Neural progenitor cell (in vitro differentiated cells): ENCODE measurements around the gene CCR7. TPM values are rescaled to one million over a fixed set of nuclear protein-coding genes. Genes with fewer than 3 reads are reported as not detected.
"Not testable (repeated sequence)": the region's sequence is repeated elsewhere in the genome, so short reads cannot be mapped to it uniquely, and the experiment has no call there.

ENCODE experiments used
- DNase-seq: peaks from one replicate; pipeline ENCODE4 v3.0.0-alpha.2; 2016; ENCODE audit warnings: low spot score
- H2AFZ ChIP-seq: fragments of 200-600 bp; sonication (generic); replicated peaks from 2 replicates; pipeline ENCODE4 v1.6.1; 2016; ENCODE audit warnings: antibody characterized with exemption
- H3F3A ChIP-seq: fragments of 200-600 bp; sonication (generic); 2 replicates; pipeline ENCODE4 v1.6.1; 2016; ENCODE audit warnings: antibody characterized with exemption, low read depth
- H3K27ac ChIP-seq: fragments of 200-600 bp; sonication (generic); 2 replicates; pipeline ENCODE4 v1.5.1; 2016; ENCODE audit warnings: mild to moderate bottlenecking
- H3K27me3 ChIP-seq: fragments of 200-600 bp; sonication (generic); 2 replicates; pipeline ENCODE4 v1.6.1; 2016; ENCODE audit warnings: mild to moderate bottlenecking, moderate library complexity
- H3K36me3 ChIP-seq: fragments of 200-600 bp; sonication (generic); 2 replicates; pipeline ENCODE4 v1.5.1; 2016
- H3K4me1 ChIP-seq: fragments of 200-600 bp; sonication (generic); 2 replicates; pipeline ENCODE4 v1.6.1; 2016; ENCODE audit warnings: mixed run types
- H3K4me2 ChIP-seq: fragments of 200-600 bp; sonication (generic); 2 replicates; pipeline ENCODE4 v1.6.1; 2016
- H3K4me3 ChIP-seq: fragments of 200-600 bp; sonication (generic); 2 replicates; pipeline ENCODE4 v1.5.1; 2016
- H3K79me2 ChIP-seq: fragments of 200-600 bp; sonication (generic); 2 replicates; pipeline ENCODE4 v1.6.1; 2016; ENCODE audit warnings: low read depth
- H3K9ac ChIP-seq: fragments of 200-600 bp; sonication (generic); 2 replicates; pipeline ENCODE4 v1.6.1; 2016
- H3K9me3 ChIP-seq: fragments of 200-600 bp; sonication (generic); 2 replicates; pipeline ENCODE4 v1.5.1; 2016; ENCODE audit warnings: low read depth
- H4K20me1 ChIP-seq: fragments of 200-600 bp; sonication (generic); 2 replicates; pipeline ENCODE4 v1.6.1; 2016; ENCODE audit warnings: low read depth
- H3K27ac Mint-ChIP-seq: 3 replicates; pipeline ENCODE4 v1.8.0; 2021; ENCODE audit warnings: mixed read lengths
- H3K27me3 Mint-ChIP-seq: 2 replicates; pipeline ENCODE4 v1.8.0; 2022; ENCODE audit warnings: low read depth, mild to moderate bottlenecking, inconsistent platforms, moderate library complexity, mixed read lengths; ENCODE audit not compliant: insufficient read depth
- H3K36me3 Mint-ChIP-seq: 3 replicates; pipeline ENCODE4 v1.8.0; 2021; ENCODE audit warnings: mixed read lengths
- H3K4me1 Mint-ChIP-seq: 3 replicates; pipeline ENCODE4 v1.8.0; 2021; ENCODE audit warnings: mixed read lengths
- H3K4me3 Mint-ChIP-seq: 3 replicates; pipeline ENCODE4 v1.8.0; 2021; ENCODE audit warnings: mild to moderate bottlenecking, moderate library complexity, mixed read lengths
- H3K9me3 Mint-ChIP-seq: 3 replicates; pipeline ENCODE4 v1.8.0; 2020; ENCODE audit warnings: mixed read lengths
- EZH2 ChIP-seq: fragments of 200-600 bp; sonication (generic); IDR thresholded peaks from 2 replicates; pipeline ENCODE4 v1.6.1; 2017; ENCODE audit warnings: antibody characterized with exemption, mild to moderate bottlenecking, moderate library complexity
- EZH2phosphoT487 ChIP-seq: fragments of 200-600 bp; sonication (generic); IDR thresholded peaks from 2 replicates; pipeline ENCODE4 v1.6.1; 2017; ENCODE audit warnings: antibody characterized with exemption
- total RNA-seq: library from RNA; depleted of rRNA; stranded (reverse); fragments of >200 nt; gene quantifications from 2 replicates; pipeline ENCODE4 v1.2.3, GENCODE V29; 2015; ENCODE audit warnings: low replicate concordance
- TF ChIP-seq, protein P1 (sequence below): fragments of 200-600 bp; sonication (generic); IDR thresholded peaks from 2 replicates; pipeline ENCODE4 v1.5.1; 2017; ENCODE audit warnings: antibody characterized with exemption, mild to moderate bottlenecking

Gene CCR7
- total RNA-seq, 1 donor from 2014 or later = not detected

DNA sequence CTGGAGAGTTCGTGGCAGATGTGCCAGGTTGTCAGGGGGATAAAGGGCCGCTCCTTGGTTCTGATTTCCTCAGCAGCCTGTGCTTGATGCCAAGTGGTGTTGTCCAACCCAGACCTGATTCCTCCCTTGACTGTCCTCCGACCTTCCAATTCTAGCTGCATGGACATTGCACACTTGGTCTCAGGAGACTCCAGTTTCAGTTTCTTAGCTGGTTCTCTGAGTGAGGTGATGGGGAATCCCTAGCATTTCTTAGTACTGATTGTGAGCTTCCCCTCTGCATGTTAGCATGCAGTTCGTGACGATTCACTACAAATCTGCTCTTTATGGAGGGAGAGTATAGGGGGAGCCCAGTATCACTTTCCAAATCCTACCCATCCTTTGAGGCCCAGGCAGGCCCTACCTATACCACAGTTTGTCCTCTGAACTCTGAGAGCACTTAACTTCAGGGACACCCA is 12.4 kb upstream of the CCR7 start:
- no peaks in the 10 kb centered on the region for H4K20me1 ChIP-seq

DNA sequence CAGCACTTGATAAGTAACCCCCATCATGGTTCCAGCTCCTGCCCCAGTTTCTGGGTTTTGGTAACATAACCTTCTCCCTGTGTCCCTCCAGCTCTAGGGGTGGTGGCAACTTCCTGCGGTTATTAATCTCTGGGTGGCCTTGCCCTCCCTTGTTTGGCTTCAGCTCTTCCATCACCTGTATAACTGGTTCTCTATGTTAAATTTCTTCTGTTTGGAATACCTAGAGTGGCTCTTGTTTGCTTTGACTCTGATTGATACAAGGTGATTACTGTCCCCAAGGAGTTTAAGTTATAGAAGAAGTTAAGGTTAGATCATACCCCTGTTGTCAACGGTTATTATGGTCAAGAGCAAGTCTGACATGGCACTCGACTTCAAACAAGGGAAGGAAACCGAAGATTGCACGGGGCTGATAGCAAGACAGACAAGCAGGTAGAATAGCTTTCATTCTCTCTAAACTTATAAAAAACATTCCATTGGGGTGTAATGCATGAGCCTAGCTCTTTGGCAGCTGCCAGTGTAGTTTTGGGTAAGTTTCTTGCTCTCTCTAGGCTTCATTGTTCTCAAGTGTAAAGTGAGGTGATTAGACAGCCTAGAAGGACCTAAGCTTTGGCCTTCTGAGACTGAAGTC is 11.0 kb upstream of the CCR7 start:
- Histone ChIP-seq H3K9ac (no peak overlapping the region), H3K27me3 (no peaks in the 10 kb centered on the region), H4K20me1 (no peaks in the 10 kb centered on the region), H3K79me2 (no peaks in the 10 kb centered on the region), H3K36me3 (peaks cover 5% of the 10 kb centered on the region), H3K4me1 (no peaks in the 10 kb centered on the region), H3K4me3 (no peak overlapping the region), H3K27ac (no peak overlapping the region), H3F3A (no peaks in the 10 kb centered on the region), H2AFZ (no peak overlapping the region), H3K4me2 (no peak overlapping the region), H3K9me3 (peaks cover 12% of the 10 kb centered on the region)
- no peak for DNase-seq
- Mint-ChIP-seq H3K4me3 (no peak overlapping the region), H3K36me3 (no peaks in the 10 kb centered on the region), H3K27me3 (peaks cover 4% of the 10 kb centered on the region), H3K4me1 (no peaks in the 10 kb centered on the region), H3K27ac (no peak overlapping the region), H3K9me3 (peaks cover 15% of the 10 kb centered on the region)
- TF ChIP-seq EZH2 (no peak), EZH2phosphoT487 (no peak)
- TF ChIP-seq, protein P1, sequence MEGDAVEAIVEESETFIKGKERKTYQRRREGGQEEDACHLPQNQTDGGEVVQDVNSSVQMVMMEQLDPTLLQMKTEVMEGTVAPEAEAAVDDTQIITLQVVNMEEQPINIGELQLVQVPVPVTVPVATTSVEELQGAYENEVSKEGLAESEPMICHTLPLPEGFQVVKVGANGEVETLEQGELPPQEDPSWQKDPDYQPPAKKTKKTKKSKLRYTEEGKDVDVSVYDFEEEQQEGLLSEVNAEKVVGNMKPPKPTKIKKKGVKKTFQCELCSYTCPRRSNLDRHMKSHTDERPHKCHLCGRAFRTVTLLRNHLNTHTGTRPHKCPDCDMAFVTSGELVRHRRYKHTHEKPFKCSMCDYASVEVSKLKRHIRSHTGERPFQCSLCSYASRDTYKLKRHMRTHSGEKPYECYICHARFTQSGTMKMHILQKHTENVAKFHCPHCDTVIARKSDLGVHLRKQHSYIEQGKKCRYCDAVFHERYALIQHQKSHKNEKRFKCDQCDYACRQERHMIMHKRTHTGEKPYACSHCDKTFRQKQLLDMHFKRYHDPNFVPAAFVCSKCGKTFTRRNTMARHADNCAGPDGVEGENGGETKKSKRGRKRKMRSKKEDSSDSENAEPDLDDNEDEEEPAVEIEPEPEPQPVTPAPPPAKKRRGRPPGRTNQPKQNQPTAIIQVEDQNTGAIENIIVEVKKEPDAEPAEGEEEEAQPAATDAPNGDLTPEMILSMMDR = no peak

More for the DNA sequence above, 12.4 kb upstream of the CCR7 start:
- Histone ChIP-seq H2AFZ (no peak overlapping the region), H3K79me2 (no peaks in the 10 kb centered on the region), H3K36me3 (peaks cover 5% of the 10 kb centered on the region), H3K27me3 (no peaks in the 10 kb centered on the region), H3K27ac (no peak overlapping the region), H3K4me2 (no peak overlapping the region), H3K4me1 (no peaks in the 10 kb centered on the region), H3K9me3 (peaks cover 12% of the 10 kb centered on the region), H3F3A (no peaks in the 10 kb centered on the region), H3K4me3 (no peak overlapping the region), H3K9ac (no peak overlapping the region)
- Mint-ChIP-seq H3K36me3 (no peaks in the 10 kb centered on the region), H3K9me3 (peaks cover 15% of the 10 kb centered on the region), H3K27ac (no peak overlapping the region), H3K4me3 (no peak overlapping the region), H3K4me1 (no peaks in the 10 kb centered on the region), H3K27me3 (peaks cover 4% of the 10 kb centered on the region)
- TF ChIP-seq, protein P1 = no peak
- TF ChIP-seq EZH2 (no peak), EZH2phosphoT487 (no peak)
- DNase-seq = no peak

DNA sequence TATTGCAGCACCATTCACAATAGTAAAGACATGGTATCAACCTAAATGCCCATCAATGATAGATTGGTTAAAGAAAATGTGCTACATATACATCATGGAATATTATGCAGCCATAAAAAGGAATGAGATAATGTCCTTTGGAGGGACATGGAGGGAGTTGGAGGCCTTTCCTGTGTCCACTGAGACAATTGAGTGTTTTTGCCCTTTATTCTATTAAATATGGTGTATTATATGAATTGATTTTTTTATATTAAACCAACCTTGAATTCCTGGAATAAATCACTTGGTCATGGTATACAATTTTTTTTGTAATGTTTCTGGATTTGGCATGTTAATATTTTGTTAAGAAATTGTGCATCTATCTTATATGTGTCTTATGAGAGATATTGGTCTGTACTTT is 9.0 kb upstream of the CCR7 start:
- Histone ChIP-seq H3K9me3 (peaks cover 12% of the 10 kb centered on the region), H3K9ac (no peak overlapping the region), H3K27ac (no peak overlapping the region), H3K4me3 (no peak overlapping the region), H3K79me2 (no peaks in the 10 kb centered on the region), H2AFZ (no peak overlapping the region), H3K4me2 (no peak overlapping the region), H3K27me3 (no peaks in the 10 kb centered on the region), H3K4me1 (no peaks in the 10 kb centered on the region), H4K20me1 (no peaks in the 10 kb centered on the region), H3F3A (no peaks in the 10 kb centered on the region), H3K36me3 (peaks cover 5% of the 10 kb centered on the region)
- TF ChIP-seq EZH2phosphoT487 (no peak), EZH2 (no peak)
- TF ChIP-seq, protein P1 = no peak
- Mint-ChIP-seq H3K4me3 (no peak overlapping the region), H3K27me3 (peaks cover 2% of the 10 kb centered on the region), H3K27ac (no peak overlapping the region), H3K9me3 (peaks cover 12% of the 10 kb centered on the region), H3K4me1 (no peaks in the 10 kb centered on the region), H3K36me3 (no peaks in the 10 kb centered on the region)
- DNase-seq = no peak

DNA sequence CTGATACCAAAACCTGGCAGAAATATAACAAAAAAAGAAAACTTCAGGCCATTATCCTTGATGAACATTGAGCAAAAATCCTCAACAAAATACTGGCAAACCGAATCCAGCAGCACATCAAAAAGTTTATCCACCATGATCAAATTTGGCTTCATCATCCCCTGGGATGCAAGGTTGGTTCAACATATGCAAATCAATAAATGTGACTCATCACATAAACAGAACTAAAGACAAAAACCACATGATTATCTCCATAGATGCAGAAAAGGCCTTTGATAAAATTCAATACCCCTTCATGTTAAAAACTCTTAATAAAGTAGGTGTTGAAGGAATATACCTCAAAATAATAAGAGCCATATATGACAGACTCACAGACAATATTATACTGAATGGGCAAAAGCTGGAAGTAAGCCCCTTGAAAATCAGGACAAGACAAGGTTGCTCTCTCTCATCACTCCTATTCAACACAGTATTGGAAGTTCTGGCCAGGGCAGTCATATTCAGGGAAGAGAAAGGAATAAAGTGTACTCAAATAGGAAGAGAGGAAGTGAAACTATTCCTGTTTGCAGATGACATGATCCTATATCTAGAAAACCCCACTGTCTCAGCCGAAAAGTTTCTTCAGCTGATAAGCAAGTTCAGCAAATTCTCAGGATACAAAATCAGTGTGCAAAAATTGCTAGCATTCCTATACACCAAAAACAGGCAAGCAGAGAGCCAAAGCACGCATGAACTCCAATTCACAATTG is 7.1 kb upstream of the CCR7 start:
- H3K4me1 ChIP-seq, H3K27me3 ChIP-seq, H3K9ac ChIP-seq, H2AFZ ChIP-seq, H3K27ac Mint-ChIP-seq, DNase-seq, H4K20me1 ChIP-seq, H3K27me3 Mint-ChIP-seq, H3K79me2 ChIP-seq, H3K36me3 Mint-ChIP-seq, H3K27ac ChIP-seq, H3K36me3 ChIP-seq, H3K4me1 Mint-ChIP-seq, H3K4me3 ChIP-seq, H3K4me2 ChIP-seq, H3F3A ChIP-seq, H3K4me3 Mint-ChIP-seq: not testable (repeated sequence)
- H3K9me3 Mint-ChIP-seq = peaks cover 15% of the 10 kb centered on the region
- peaks cover 19% of the 10 kb centered on the region for H3K9me3 ChIP-seq
